Stomach (tissue), 4 donors: ENCODE data around the gene IGFALS.

Experiments used
- EP300 ChIP-seq: sonication (generic); formaldehyde crosslinking; IDR thresholded peaks from one replicate; pipeline ENCODE4 v1.6.1; 2017; ENCODE audit warnings: antibody characterized with exemption
- POLR2A ChIP-seq, 4 donors: fragments of 450-650 bp; IDR thresholded peaks; one replicate each; pipeline ENCODE4 v1.6.1; 2016; ENCODE audit warnings: antibody characterized with exemption in 4 of 4, control low read depth in 2 of 4, mild to moderate bottlenecking in 1 of 4, moderate library complexity in 1 of 4
- POLR2AphosphoS5 ChIP-seq, 3 donors: sonication (generic); formaldehyde crosslinking; IDR thresholded peaks; one replicate each; pipeline ENCODE4 v1.6.1; 2016; ENCODE audit warnings: antibody characterized with exemption in 3 of 3
- TF ChIP-seq, protein P1 (sequence below), 7 experiments: fragments of 450-650 bp in 4 of 7; fragments of 200-600 bp in 3 of 7; sonication (generic) in 3 of 7; IDR thresholded peaks; one replicate each; pipeline ENCODE4 v1.5.1; 2016 to 2019; ENCODE audit warnings: antibody characterized with exemption in 7 of 7, control low read depth in 2 of 7, mild to moderate bottlenecking in 1 of 7

GRCh38 chr16:1786242-1787055 is 7.1 kb downstream of the IGFALS start:
- TF ChIP-seq, protein P1, sequence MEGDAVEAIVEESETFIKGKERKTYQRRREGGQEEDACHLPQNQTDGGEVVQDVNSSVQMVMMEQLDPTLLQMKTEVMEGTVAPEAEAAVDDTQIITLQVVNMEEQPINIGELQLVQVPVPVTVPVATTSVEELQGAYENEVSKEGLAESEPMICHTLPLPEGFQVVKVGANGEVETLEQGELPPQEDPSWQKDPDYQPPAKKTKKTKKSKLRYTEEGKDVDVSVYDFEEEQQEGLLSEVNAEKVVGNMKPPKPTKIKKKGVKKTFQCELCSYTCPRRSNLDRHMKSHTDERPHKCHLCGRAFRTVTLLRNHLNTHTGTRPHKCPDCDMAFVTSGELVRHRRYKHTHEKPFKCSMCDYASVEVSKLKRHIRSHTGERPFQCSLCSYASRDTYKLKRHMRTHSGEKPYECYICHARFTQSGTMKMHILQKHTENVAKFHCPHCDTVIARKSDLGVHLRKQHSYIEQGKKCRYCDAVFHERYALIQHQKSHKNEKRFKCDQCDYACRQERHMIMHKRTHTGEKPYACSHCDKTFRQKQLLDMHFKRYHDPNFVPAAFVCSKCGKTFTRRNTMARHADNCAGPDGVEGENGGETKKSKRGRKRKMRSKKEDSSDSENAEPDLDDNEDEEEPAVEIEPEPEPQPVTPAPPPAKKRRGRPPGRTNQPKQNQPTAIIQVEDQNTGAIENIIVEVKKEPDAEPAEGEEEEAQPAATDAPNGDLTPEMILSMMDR (IDR thresholded peaks at IDR 0.05): no peak
- TF ChIP-seq POLR2AphosphoS5 (IDR thresholded peaks at IDR 0.05) (no peak), POLR2A (IDR thresholded peaks at IDR 0.05) (no peak), EP300 (no peak)
